Activated CD4-positive, CD25-positive, alpha-beta regulatory T cell treated with anti-CD3 and anti-CD28 coated beads, Interleukin-2, amount 50 U/mL, for 24 hours (primary cell): ENCODE measurements around the gene FKRP.

Source experiments
- ATAC-seq, 2 donors: fragments of 150-1000 bp; cut with Tn5 transposase; one replicate each; pipeline ENCODE4 v1.10.0; 2021; ENCODE audit warnings: mild to moderate bottlenecking in 1 of 2, moderate library complexity in 1 of 2

FKRP gene

GRCh38 chr19:46719629-46720502 is 26.0 kb upstream of the FKRP start:
- no peak for ATAC-seq

GRCh38 chr19:46720503-46721239 is 25.2 kb upstream of the FKRP start:
- ATAC-seq = no peak

- no peak for ATAC-seq
These were observed 24.4 kb upstream of the FKRP start for GRCh38 chr19:46721269-46722003.

GRCh38 chr19:46722004-46722380 is 23.9 kb upstream of the FKRP start:
- no peak for ATAC-seq

- ATAC-seq = no peak
These were observed 23.3 kb upstream of the FKRP start for GRCh38 chr19:46722421-46723022.

- ATAC-seq = no peak
These were observed 22.8 kb upstream of the FKRP start for GRCh38 chr19:46723023-46723461.

GRCh38 chr19:46723471-46723870 is 22.4 kb upstream of the FKRP start:
- no peak for ATAC-seq

GRCh38 chr19:46724468-46724867 is 21.4 kb upstream of the FKRP start:
- ATAC-seq = no peak

- ATAC-seq = no peak
These were observed 20.6 kb upstream of the FKRP start for GRCh38 chr19:46725036-46725820.

- no peak for ATAC-seq
These were observed 19.9 kb upstream of the FKRP start for GRCh38 chr19:46725859-46726393.

GRCh38 chr19:46726551-46726950 is 19.3 kb upstream of the FKRP start:
- no peak for ATAC-seq

GRCh38 chr19:46726971-46727501 is 18.8 kb upstream of the FKRP start:
- ATAC-seq = no peak

- ATAC-seq = no peak
These were observed 18.1 kb upstream of the FKRP start for GRCh38 chr19:46727757-46728156.

GRCh38 chr19:46728208-46728607 is 17.6 kb upstream of the FKRP start:
- no peak for ATAC-seq

GRCh38 chr19:46728693-46729339 is 17.0 kb upstream of the FKRP start:
- peak; percentile 85 to 91 for ATAC-seq

GRCh38 chr19:46729696-46730095 is 16.2 kb upstream of the FKRP start:
- ATAC-seq = no peak

- no peak for ATAC-seq
These were observed 15.7 kb upstream of the FKRP start for GRCh38 chr19:46730187-46730586.

GRCh38 chr19:46730595-46730994 is 15.3 kb upstream of the FKRP start:
- no peak for ATAC-seq

- no peak for ATAC-seq
These were observed 14.8 kb upstream of the FKRP start for GRCh38 chr19:46731007-46731501.

GRCh38 chr19:46731584-46731983 is 14.3 kb upstream of the FKRP start:
- no peak for ATAC-seq
